Esophagus muscularis mucosa (tissue), 3 donors: ENCODE measurements around the gene ABHD16A.

Experiments used
- CTCF ChIP-seq, 3 experiments: fragments of 200-600 bp in 2 of 3; fragments of 450-650 bp in 1 of 3; sonication (generic) in 2 of 3; IDR thresholded peaks; one replicate each; pipeline ENCODE4 v1.5.1; 2017 to 2019; ENCODE audit warnings: antibody characterized with exemption in 3 of 3, mild to moderate bottlenecking in 2 of 3, moderate library complexity in 1 of 3
- POLR2A ChIP-seq: fragments of 450-650 bp; IDR thresholded peaks from one replicate; pipeline ENCODE4 v1.6.1; 2017; ENCODE audit warnings: antibody characterized with exemption, moderate library complexity, mild to moderate bottlenecking, low read depth

DNA sequence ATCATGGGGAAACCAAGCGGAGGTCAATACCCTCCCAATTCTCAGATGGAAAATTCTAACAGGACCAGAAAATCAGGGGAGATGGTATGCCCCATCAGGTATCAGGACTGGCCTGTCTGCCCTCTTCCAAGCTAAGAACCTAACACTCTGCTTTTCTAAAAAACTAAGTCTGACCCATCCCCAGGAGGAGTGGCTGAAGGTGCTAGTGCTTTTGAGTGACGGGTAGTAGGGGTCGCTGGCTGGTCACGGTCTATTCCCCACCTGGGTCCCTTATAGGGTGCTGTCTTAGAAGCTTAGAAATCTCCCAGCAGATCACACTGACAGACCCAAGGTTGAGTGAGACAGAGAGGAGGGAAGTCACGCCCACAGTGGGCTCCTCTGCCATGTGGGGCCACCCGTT lies 9.6 kb downstream of the ABHD16A start:
- no peak for TF ChIP-seq POLR2A
- no peak for TF ChIP-seq CTCF (IDR thresholded peaks at IDR 0.05)
